LNCaP clone FGC (cell line): ENCODE results near the gene CXCL17.

Experiments used
- DNase-seq: peaks from one replicate; pipeline ENCODE4 v3.0.0-alpha.2; 2011; ENCODE audit warnings: low read depth
- H3K4me3 ChIP-seq: 2 replicates; pipeline ENCODE4 v1.5.1; 2011; ENCODE audit warnings: mild to moderate bottlenecking, low read depth, low read length, control low read depth
- CTCF ChIP-seq: IDR thresholded peaks from 2 replicates; pipeline ENCODE4 v1.5.1; 2012; ENCODE audit warnings: mild to moderate bottlenecking; ENCODE audit not compliant: control insufficient read depth, insufficient read depth; ENCODE audit errors: extremely low read depth

Gene CXCL17

GRCh38 chr19:42435316-42435715 lies 7.4 kb downstream of the CXCL17 start:
- no peak for TF ChIP-seq CTCF
- no peak for DNase-seq
- no peak overlapping the region for H3K4me3 ChIP-seq

- TF ChIP-seq CTCF = peak; percentile 52
- no peak for DNase-seq
- H3K4me3 ChIP-seq = no peak overlapping the region
These were observed 9.1 kb downstream of the CXCL17 start for GRCh38 chr19:42433503-42434260.

- no peak for TF ChIP-seq CTCF
- no peak overlapping the region for H3K4me3 ChIP-seq
- DNase-seq = no peak
These were observed 11.3 kb downstream of the CXCL17 start for GRCh38 chr19:42431486-42431885.

- no peak overlapping the region for H3K4me3 ChIP-seq
- DNase-seq = no peak
- TF ChIP-seq CTCF = no peak
These were observed 14.1 kb downstream of the CXCL17 start for GRCh38 chr19:42428676-42429075.

GRCh38 chr19:42427313-42427712 lies 15.4 kb downstream of the CXCL17 start, which contains the start of gene LIPE:
Gene LIPE, minus strand, starts transcription at chr19:42427388. Its CDS starts 239 bp downstream, at chr19:42427149.
- TF ChIP-seq CTCF = no peak
- no peak within 1 kb of the TSS for H3K4me3 ChIP-seq
- DNase-seq = no peak

GRCh38 chr19:42426643-42427042 lies 16.1 kb downstream of the CXCL17 start:
- no peak for DNase-seq
- no peak overlapping the region for H3K4me3 ChIP-seq
- no peak for TF ChIP-seq CTCF

GRCh38 chr19:42424712-42425131 lies 18.0 kb downstream of the CXCL17 start:
- H3K4me3 ChIP-seq = no peak overlapping the region
- TF ChIP-seq CTCF = no peak
- DNase-seq = no peak
